Measurements from ENCODE around the gene TLX2. TPM values are rescaled to one million over a fixed set of nuclear protein-coding genes. Genes with fewer than 3 reads are reported as not detected.

Gene TLX2
- not detected in 2 replicates for total RNA-seq

GRCh38 chr2:74514368-74515270 is at the start of gene TLX2:
Gene TLX2 (plus strand): TSS chr2:74514450. CDS start chr2:74514807, 357 bp downstream.

GRCh38 chr2:74472086-74472944 is 41.9 kb upstream of the TLX2 start, which contains the start of gene MRPL53:
Gene MRPL53 (minus strand): TSS chr2:74472680. CDS start chr2:74472660, 20 bp downstream.

GRCh38 chr2:74482801-74483674 is 31.2 kb upstream of the TLX2 start, which contains the start of the genes CCDC142 and TTC31:
Gene CCDC142 (minus strand): TSS chr2:74482998. CDS start chr2:74482837, 161 bp downstream.
Gene TTC31 (plus strand): TSS chr2:74483081. CDS start chr2:74483096, 15 bp downstream.

GRCh38 chr2:74499267-74499939 is 14.8 kb upstream of the TLX2 start, which contains the start of gene LBX2:
Gene LBX2 (minus strand): TSS chr2:74499603. CDS start chr2:74499537, 66 bp downstream.

GRCh38 chr2:74507145-74507925 is 6.9 kb upstream of the TLX2 start, which contains the start of gene PCGF1:
Gene PCGF1 (minus strand): TSS chr2:74507695. CDS start chr2:74507668, 27 bp downstream.

GRCh38 chr2:74525717-74526648 is 11.7 kb downstream of the TLX2 start, which contains the start of gene DQX1:
Gene DQX1 (minus strand): TSS chr2:74526231. CDS start chr2:74525729, 502 bp downstream.

GRCh38 chr2:74529357-74530238 is 15.3 kb downstream of the TLX2 start, which contains the start of the genes AUP1 and HTRA2:
Gene AUP1 (minus strand): TSS chr2:74529706. CDS start chr2:74529629, 77 bp downstream.
Gene HTRA2 (plus strand): TSS chr2:74529933. CDS start chr2:74530007, 74 bp downstream.

GRCh38 chr2:74553892-74554819 is 39.9 kb downstream of the TLX2 start, which contains the start of the genes DOK1 and LOXL3:
Gene DOK1 (plus strand): TSS chr2:74554720. CDS start chr2:74554755, 35 bp downstream.
Gene LOXL3 (minus strand): TSS chr2:74553942. CDS start chr2:74552634, 1,308 bp downstream.

Other genes starting within 250 kb of the TLX2 start
- gene SLC4A5, start 171.0 kb upstream of the TLX2 start, total RNA-seq: 0.30 and 0.32 TPM in 2 replicates
- gene DCTN1, start 134.1 kb upstream of the TLX2 start, total RNA-seq: 113 and 127 TPM in 2 replicates
- gene C2orf81, start 92.8 kb upstream of the TLX2 start, total RNA-seq: 0.46 and 0.65 TPM in 2 replicates
- 47.9 and 65.3 TPM in 2 replicates for gene WDR54, start 92.7 kb upstream of the TLX2 start, total RNA-seq
- 7.1 and 10.3 TPM in 2 replicates for gene RTKN, start 72.5 kb upstream of the TLX2 start, total RNA-seq
- gene INO80B, start 59.4 kb upstream of the TLX2 start, total RNA-seq: 11.7 and 23.1 TPM in 2 replicates
- gene WBP1, start 56.0 kb upstream of the TLX2 start, total RNA-seq: 30.4 and 30.5 TPM in 2 replicates
- gene MOGS, start 49.1 kb upstream of the TLX2 start, total RNA-seq: 72.8 and 91.3 TPM in 2 replicates
- 47.7 and 52.4 TPM in 2 replicates for gene MRPL53, start 41.8 kb upstream of the TLX2 start, total RNA-seq
- gene CCDC142, start 31.5 kb upstream of the TLX2 start, total RNA-seq: 13.6 and 22.9 TPM in 2 replicates
- 7.1 and 16.3 TPM in 2 replicates for gene TTC31, start 31.4 kb upstream of the TLX2 start, total RNA-seq
- gene LBX2, start 14.8 kb upstream of the TLX2 start, total RNA-seq: 1.6 and 1.7 TPM in 2 replicates
- gene PCGF1, start 6.8 kb upstream of the TLX2 start, total RNA-seq: 14.3 and 17.2 TPM in 2 replicates
- gene DQX1, start 11.8 kb downstream of the TLX2 start, total RNA-seq: not detected in 2 replicates
- gene AUP1, start 15.3 kb downstream of the TLX2 start, total RNA-seq: 84.8 and 116 TPM in 2 replicates
- 40.7 and 63.3 TPM in 2 replicates for gene HTRA2, start 15.5 kb downstream of the TLX2 start, total RNA-seq
- 2.9 and 4.4 TPM in 2 replicates for gene LOXL3, start 39.5 kb downstream of the TLX2 start, total RNA-seq
- 15.9 and 21.6 TPM in 2 replicates for gene DOK1, start 40.3 kb downstream of the TLX2 start, total RNA-seq
- not detected in 2 replicates for gene M1AP, start 133.9 kb downstream of the TLX2 start, total RNA-seq
- gene SEMA4F, start 139.8 kb downstream of the TLX2 start, total RNA-seq: 4.2 and 4.7 TPM in 2 replicates